AG20443 (cell line): ENCODE measurements around the gene IFT43.

ENCODE experiments used
- DNase-seq: peaks from one replicate; pipeline ENCODE4 v3.0.0; 2012; ENCODE audit warnings: low spot score, mixed read lengths

IFT43 gene

DNA sequence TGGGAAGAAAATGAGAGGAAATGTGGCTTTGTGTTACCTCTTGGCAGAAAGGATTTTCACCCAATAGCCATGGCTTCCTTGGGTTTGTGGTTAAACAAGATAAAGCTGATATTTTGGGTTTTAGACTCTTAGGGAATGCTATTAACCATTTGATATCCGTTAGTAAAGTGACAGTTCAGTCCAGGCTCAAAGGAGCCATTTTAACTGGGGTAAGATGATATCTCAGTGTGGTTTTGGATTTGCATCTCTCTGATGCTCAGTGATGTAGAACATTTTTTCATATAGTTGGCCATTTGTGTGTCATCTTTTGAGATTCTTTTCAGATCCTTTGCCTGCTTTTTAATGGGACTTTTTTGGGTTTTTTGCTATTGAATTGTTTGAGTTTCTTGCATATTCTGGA lies 30.1 kb downstream of the IFT43 start:
- no peak for DNase-seq

DNA sequence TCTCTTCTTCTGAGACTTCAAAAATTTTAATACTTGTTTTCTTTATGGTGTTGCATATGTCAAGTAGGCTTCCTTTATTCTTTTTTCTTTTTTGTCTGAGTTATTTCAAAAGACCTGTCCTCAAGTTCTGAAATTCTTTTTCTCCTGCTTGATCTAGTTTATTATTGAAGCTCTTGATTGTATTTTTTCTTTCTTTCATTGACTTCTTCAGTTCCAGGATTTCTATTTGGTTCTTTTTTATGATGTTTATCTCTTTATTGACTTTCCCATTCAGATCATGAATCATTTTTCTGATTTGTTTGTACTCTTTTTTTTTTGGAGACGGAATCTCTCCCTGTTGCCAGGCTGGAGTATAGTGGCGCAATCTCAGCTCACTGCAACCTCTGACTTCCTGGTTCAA lies 34.1 kb downstream of the IFT43 start:
- DNase-seq, result no peak

DNA sequence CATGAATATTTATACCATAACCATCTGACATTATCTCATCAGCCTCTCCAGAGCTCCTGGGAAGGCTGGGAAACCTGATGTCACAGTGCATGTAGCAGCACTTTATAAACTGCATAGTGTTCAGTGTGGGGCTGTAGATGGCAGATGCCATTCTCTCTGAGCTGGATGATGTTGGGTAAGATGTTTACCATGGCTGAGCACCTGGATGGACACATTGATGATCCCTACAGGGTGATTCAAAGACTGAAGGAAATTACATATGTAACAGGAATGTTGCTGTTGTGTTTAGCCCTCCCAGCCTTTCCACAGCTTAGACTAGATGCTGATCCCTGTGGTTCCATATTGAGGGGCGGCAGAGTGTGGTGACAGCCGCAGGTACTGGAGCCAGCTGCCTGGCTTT lies 37.4 kb downstream of the IFT43 start:
- DNase-seq, result no peak

DNA sequence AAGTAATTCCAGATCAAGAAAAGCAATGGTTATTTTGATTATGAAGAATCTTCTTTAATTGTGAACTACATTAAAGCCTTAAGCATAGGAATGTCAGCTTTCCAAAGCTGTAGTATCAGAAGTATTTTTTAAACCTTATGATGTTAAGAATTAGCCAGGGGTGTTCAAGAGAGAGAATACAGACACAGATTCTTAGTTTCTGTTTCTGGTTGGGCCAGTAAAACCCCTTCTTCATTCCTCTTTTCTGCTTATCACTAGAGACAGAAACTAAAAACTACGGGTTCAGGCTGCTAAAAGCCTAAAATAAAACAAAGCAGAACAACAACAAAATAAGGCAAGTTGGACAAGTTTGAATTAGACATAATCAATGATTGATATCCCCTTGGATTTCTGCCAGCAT lies 38.2 kb downstream of the IFT43 start:
- no peak for DNase-seq

DNA sequence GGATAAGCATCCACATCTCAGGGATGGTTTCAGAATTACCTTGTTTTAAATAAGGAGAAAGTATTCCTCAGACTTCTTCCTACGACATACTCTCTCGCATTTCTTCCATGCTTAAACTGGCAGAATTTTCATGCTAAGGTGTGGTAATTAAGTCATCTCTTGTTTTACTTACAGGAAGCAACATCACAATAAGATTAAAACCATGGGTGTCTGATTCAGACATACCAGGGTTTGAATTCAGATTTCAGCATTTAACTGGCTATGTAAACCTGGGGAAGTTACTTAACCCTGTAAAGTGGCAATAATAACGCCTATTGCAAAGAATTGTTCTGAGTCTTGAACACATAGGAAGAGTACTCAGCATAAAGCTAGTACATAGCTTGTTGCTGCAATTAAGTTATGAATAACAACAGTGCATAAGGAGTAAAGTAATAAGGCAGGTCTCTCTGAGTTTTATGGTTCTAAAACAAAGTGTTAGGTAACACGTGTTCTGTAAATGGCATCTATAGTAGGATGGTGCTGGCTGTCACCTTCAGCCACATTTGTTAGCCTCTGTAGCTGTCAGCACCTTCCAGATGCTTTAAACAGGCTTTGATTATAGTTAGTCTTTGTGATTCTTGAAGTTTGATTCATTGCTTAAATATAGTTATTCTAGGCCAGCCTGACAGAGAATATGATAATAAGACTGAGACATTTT lies 38.8 kb downstream of the IFT43 start:
- no peak for DNase-seq

DNA sequence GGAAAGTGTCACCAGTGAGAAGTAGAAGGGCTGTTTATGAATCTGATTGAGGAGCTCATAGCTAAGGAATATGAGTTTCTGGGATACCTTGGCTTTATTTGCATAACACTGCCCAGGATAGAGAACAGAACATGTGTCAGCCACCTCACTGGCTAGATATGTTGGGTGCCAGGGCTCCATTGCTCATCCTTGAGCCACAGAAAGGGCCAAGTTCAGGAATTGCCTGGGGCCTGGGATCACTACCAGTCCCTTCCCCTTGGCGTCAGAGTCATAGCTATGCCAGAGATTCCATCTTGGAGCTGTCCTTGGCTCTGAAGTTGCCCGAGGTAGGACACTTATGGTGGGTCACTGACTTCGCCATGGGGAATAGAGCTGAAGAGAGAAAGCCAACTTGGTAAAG lies 49.0 kb downstream of the IFT43 start:
- DNase-seq, result no peak

DNA sequence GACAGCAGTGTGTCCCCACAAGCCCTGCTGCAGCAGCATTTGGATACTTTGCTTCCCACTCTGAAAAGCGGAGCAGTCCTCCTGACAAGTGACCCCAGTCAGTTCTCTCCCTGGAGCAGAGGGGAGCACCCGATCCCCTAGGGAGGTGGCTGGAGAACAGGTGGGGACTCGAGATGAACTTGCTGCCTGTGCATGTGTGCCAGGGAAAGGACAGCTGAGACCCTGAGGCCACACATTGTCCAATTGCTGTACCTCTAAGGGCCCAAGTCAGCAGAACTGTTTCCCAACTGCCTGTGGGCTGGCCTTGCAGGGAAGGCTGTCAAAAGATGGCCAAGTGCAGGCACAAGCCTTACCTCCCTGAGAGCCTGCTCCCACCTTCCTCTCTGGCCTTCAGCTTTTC lies 55.1 kb downstream of the IFT43 start:
- DNase-seq, result no peak

DNA sequence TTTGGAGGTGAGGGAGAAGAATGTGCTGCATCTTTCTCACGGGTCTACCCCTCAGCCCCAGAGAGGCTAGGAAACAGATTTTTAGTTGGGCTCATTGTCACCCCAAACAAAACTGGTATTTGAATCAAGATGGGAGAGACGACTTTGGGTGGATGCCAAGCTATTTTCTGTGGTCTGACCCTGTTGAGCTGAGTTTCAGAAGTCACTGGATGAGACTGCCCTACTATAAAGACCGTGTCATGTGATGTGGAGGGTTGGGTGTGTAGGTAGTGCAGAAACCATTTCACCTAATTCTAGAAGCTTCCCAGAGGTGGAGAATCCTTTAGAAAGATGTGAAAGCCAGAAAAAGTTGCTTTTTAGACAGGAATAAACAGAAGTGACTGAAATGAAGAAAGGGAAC lies 60.2 kb downstream of the IFT43 start:
- DNase-seq, result no peak

DNA sequence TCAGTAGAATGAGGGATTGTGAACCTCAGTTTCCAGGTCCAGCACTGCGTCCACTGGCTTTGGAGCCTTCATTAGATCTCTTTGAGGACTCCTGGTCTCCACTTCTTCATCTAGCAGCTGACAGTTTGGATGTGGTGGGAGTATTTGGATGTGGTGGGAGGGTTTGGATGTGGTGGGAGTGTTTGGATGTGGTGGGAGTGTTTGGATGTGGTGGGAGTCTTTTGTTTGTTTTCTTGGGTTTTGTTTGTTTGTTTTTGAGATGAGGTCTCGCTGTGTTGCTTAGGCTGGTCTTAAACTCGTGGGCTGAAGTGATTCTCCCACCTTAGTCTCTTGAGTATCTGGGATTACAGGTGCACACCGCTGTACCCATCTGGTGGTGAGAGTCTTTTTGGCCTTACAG lies 64.7 kb downstream of the IFT43 start:
- DNase-seq, result no peak

DNA sequence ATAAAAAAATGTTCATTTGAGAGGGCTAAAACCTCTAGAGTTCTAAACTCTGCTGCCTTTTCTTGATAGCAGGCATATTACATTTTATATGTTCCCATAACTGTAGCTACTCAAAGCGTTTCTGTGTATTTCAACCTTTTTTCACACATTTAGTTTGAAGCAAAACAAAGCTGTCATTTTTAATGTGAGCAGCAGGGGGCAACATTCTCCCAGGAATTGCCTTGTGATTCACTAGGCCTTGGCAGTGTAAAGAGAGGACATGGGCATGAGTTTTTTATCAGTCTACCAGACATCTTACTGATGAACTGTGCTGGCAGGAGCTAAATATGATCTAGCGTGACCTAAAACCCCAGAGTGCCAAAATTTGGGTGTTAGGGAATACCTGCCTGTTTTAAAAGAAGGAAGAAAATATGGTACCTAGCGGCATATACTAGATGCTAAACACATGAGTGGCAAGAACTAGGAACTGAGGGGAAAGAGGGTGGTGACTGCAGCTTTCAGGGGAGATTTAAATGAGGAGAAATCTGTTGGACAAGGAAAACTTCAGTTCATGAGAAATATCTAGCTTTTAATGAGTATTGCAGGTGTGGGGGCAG lies 65.3 kb downstream of the IFT43 start:
- DNase-seq, result peak; percentile 77

DNA sequence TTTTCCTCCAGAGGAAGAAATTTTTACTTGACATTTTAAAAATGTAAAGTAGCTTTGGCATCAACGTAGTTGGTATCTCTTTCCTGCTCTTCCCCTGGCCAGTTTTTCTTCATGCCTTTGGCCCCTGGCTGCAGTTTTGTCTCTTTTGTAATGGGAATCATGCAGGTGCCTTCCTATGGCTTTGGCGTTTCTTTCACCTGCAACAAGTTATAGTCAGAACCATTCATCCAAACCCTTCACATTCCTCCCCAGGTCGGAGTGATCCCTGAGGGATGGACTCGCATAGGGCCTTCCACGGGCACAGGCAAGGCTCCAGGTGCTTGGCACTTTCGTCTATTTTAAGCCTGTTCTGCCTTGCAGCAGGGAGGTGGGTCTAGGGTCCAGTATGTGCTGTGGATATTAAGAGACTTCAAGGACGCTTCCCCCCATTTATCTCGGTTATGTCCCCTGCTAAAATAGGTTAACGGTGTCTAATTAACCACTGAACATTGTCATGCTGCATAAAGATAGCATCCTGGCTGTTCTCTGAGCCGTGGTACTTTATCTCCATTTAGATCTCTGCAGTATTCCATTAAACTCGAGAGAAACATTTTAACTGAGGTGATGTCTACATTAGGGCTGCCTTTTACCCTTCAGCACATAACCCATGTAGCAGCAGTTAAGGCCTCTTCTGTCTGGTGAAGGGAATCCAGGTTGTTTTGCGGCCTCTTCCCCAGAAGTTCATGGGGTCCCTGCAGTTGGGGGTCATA lies 66.3 kb downstream of the IFT43 start:
- DNase-seq, result no peak

DNA sequence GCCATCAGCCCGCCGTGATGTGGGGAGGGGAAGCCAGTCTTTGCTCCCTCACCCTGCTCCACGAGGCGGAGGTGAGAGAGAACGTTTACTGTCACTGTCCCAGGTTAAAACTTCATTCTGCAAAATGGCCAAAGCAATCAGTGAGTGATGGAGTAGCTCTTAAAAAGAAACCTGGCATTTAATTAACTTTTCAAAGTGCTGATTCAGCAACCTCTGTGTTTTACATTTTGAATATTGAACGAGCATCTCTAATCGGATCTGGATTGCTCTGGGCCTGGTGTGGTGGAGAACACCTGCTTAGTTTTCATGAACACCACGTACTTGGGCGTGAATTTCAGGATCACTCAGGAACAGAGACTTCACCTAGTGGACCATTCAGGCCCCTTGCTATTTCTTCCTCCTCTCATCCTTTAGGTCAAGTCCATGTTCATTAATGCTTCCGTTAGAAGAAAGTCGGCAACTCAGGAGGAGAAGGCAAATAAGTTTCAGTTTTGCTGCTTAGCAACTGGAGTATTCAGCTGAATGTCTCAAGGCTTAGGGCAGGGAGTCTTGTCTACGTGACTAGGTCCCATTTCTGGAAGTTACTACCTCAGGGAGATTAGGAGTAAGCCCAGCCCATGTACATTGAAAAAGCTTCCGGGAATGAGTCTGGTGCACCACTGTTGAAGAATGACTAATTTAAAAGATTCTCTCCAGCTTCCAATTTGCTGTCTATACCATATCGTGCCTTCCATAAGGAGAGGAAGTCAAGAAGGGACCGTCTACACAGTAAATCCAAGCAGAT lies 68.2 kb downstream of the IFT43 start:
- DNase-seq, result no peak

DNA sequence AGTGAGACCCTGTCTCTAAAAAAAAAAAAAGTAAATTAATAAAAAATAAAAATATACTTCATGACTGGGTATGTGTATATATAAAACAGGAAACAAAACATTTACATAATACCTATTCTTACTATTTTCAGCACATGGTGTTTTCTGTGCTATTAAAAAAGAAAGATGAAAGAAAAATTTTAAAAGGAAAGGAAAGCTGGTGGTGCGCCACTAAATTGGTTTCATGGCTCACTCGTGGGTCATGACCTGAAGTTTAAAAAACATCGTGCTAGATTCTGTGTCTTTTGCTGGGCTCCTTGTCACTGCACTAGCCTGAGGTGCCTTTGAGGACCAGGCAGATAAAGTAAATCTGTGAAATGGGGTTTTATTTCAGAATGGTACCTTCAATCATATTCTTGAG lies 69.8 kb downstream of the IFT43 start:
- DNase-seq, result no peak

DNA sequence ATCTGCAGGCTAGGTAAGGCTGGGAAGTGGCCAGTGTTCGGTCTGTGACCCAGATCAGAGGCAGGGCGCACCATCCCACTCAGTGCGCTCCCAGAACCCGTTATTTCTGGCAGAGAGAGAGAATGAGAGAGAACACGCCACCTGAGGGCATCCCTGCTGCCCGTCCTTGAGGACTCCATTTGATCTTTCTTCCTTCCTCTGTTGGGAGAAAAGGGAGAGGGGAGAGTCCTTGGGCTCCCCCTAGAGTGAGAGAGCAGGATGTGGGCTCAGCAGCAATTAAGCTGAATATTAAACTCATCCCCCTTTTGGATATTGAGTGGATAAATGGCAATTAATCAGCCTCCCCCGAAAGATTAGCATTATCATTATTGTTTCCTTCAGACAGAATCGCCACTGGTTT lies 70.6 kb downstream of the IFT43 start:
- peak; percentile 30 for DNase-seq

DNA sequence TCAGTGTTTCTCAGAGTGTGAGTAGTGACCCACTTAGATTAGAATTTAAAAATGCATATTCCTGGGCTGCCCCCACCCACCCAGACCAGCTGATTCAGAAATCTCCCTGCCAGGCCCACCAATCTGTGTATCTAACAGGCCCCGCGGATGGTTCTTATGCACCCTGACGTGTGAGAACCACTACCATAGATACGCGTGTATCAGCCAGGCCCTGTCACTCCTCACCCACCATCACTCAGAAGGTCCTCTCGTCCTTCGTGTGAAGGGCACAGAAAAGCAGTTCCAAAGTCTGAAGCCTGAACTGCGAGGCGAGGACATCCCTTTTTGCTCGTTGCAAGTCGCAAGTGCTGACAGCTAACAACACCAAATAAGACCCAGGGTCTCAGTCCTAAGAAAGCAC lies 72.4 kb downstream of the IFT43 start:
- no peak for DNase-seq

DNA sequence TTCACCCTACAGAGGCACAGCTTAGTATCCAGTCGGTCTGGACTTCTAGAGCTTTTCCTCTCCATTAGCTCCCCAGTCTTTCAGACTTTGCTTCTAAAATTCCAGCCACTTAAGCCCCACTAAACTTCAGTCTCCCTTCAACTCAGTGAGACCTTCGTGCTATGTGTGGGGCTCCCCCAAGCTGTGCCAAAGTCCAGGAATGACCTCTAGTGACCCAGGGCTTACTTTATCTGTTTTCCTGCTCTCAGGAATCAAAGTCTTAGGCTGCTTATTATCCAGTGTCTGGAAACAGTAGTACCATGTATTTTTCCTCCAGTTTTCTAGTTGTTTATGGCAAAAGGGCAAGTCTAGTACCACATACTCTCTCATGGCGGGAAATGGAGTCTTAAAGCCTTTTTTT lies 77.8 kb downstream of the IFT43 start:
- no peak for DNase-seq

DNA sequence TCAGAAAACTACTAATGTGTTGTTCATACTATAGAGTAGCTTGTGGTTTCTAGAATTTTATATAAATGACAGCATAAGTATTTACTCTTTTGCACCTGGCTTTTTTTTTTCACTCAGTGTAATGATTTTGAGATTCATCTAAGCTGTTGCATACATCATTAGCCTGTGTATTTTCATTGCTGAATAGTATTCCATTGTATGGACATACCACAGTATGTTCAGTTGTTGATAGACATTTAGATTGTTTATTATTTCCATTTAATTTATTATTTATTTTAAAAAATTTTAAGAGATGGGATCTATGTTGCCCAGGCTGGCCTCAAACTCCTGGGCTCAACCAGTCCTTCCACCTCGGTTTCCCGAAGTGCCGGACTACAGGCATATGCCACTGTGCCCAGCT lies 80.0 kb downstream of the IFT43 start:
- no peak for DNase-seq

DNA sequence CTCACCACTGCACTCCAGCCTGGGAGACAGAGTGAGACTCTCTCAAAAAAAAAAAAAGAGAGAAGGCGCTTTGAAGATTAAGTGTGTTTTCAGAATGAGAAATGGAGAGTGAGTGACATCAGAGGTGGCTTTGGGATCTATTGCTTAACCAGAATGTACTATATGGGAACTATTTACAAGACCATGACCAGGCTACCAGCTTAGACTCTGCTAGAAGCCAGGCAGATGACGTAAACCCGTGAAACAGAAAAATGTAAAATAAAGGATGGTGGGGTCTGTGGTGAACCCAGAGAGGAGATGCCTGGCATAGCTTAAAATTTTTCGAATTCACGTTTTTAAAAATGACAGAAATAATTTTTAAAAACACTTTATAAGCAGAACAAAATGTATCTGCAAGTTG lies 82.0 kb downstream of the IFT43 start:
- DNase-seq, result no peak

DNA sequence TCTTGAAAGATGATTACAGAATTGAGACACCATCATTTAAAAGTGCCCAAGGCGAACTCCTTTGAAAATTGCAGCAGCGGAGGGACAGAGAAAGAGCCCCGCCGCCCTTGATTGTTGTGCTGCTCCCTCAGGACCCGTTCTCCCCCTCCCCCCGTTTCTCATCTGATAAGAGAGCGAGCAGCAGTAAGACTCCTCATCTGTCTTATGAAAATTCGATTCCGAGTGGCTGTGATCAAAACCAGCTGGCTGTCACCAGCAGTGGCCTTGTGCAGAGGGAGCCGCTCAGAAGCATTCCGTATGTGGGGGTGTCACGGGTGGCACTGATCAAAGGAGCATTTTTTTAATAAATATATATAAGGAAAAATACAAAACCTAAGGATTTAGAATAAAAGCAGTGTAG lies 88.2 kb downstream of the IFT43 start:
- no peak for DNase-seq

DNA sequence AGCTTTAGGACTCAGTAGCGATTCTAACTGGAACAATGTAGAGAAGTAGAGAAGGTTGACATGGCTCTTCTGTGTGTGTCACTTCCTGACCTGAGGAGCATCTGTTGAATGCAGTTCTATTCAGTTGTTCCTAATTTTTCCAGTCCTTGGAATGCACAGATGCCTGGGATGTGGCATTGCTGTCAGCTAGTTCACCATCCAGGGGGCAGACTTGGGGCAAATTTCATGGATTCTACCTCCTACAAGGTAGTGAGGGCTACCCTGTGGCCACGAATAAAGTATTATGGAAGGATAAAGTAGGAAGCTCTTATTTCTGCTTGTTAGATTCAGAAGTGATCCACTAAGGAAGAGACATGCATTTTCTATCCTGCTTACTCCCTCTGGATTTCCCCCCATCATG lies 91.8 kb downstream of the IFT43 start:
- no peak for DNase-seq

DNA sequence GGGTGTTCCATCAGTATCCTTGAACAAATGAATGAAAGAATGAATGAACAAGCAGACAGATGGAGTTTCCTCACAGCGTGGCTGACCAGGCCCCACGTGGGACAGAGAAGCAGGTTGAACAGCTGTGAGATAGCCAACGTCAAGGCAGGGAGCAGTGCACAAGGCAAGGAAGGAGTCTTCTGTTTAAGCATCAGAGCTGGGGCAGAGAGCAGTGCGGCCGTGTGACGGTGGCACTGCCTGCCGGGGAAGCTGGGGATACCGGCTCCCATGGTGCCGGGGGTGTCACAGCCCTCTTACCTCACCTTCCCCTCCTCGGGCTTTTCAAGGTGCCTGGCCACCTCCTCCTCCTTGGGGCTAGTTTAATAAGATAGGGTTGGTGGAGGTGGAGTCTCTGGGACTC lies 92.9 kb downstream of the IFT43 start:
- no peak for DNase-seq

DNA sequence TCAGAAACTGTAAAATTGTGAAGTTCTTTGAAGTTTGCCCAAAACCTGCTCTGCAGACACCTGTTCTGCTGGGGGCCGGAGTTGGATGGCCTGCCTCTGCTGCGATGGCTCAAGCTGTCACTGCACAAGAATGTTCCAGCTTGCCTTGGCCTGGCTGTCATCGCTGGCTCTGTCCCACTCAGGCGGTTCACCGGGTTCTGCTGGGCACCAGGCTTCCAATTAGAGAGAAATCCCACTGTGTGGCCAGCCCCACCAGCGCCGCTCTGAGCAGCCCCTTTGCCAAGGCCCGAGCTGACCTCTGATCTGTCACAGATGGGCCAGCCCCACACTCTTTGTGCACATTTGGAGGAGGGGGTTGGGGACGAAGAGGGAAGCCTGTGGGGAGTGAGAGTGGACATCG lies 94.5 kb downstream of the IFT43 start:
- no peak for DNase-seq

DNA sequence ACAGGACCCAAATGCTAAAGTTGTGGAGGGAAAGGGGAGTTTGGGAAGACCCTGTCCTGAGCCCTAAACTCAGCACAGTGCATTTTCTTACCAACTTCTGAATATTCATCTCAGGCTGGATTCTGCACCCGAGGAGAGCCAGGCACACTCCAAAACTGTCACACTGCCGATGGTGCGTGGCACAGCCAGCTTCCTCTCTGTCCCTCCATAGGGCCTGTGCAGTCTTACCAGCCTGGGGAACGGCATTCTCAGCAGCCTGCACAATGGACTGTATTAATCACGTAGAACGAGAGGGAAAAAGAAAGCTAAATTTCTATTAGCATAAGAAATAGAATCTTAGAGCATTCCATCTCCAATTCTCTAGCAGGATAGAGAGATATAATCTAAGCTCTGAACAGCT lies 94.9 kb downstream of the IFT43 start:
- no peak for DNase-seq
